GM23338 (cell line): Measurements from ENCODE around the gene RMI2. TPM values are rescaled to one million over a fixed set of nuclear protein-coding genes. Genes with fewer than 3 reads are reported as not detected.

Experiments used
- ATAC-seq: fragments of 200-7000 bp; cut with Tn5 transposase; 3 replicates; pipeline ENCODE4 v1.9.1; 2020
- DNase-seq: peaks from one replicate; pipeline ENCODE4 v3.0.0-alpha.2; 2015; ENCODE audit warnings: low spot score
- H2AFZ ChIP-seq: fragments of 200-600 bp; sonication (generic); 2 replicates; pipeline ENCODE4 v1.8.0; 2016; ENCODE audit warnings: antibody characterized with exemption, mild to moderate bottlenecking, moderate library complexity
- H3F3A ChIP-seq: fragments of 200-600 bp; sonication (generic); replicated peaks from 2 replicates; pipeline ENCODE4 v1.8.0; 2017; ENCODE audit warnings: antibody characterized with exemption, mixed run types, low read depth
- H3K27ac ChIP-seq: fragments of 200-600 bp; sonication (generic); 2 replicates; pipeline ENCODE4 v1.6.1; 2016; ENCODE audit warnings: low read depth
- H3K27me3 ChIP-seq: fragments of 200-600 bp; sonication (generic); 2 replicates; pipeline ENCODE4 v1.8.0; 2016; ENCODE audit warnings: mild to moderate bottlenecking, mixed run types, moderate library complexity; ENCODE audit not compliant: insufficient read depth
- H3K36me3 ChIP-seq: fragments of 200-600 bp; sonication (generic); 2 replicates; pipeline ENCODE4 v1.8.0; 2016; ENCODE audit warnings: mild to moderate bottlenecking; ENCODE audit not compliant: insufficient read depth
- H3K4me1 ChIP-seq: fragments of 200-600 bp; sonication (generic); 2 replicates; pipeline ENCODE4 v1.8.0; 2016; ENCODE audit warnings: mild to moderate bottlenecking, moderate library complexity; ENCODE audit not compliant: insufficient read depth
- H3K4me2 ChIP-seq: fragments of 200-600 bp; sonication (generic); 2 replicates; pipeline ENCODE4 v1.7.1; 2017; ENCODE audit warnings: mixed run types
- H3K4me3 ChIP-seq: fragments of 200-600 bp; sonication (generic); 2 replicates; pipeline ENCODE4 v1.6.1; 2016; ENCODE audit warnings: mixed run types
- H3K79me2 ChIP-seq: fragments of 200-600 bp; sonication (generic); replicated peaks from 2 replicates; pipeline ENCODE4 v1.8.0; 2017; ENCODE audit warnings: mild to moderate bottlenecking; ENCODE audit not compliant: insufficient read depth
- H3K9me2 ChIP-seq: fragments of 200-600 bp; sonication (generic); 2 replicates; pipeline ENCODE4 v1.8.0; 2017; ENCODE audit not compliant: insufficient read depth
- H4K20me1 ChIP-seq: fragments of 200-600 bp; sonication (generic); replicated peaks from 2 replicates; pipeline ENCODE4 v1.8.0; 2017; ENCODE audit warnings: mild to moderate bottlenecking; ENCODE audit not compliant: insufficient read depth
- H3K27ac Mint-ChIP-seq: 2 replicates; pipeline ENCODE4 v1.8.0; 2020; ENCODE audit warnings: inconsistent platforms, mild to moderate bottlenecking, moderate library complexity, mixed read lengths
- H3K27me3 Mint-ChIP-seq: 3 replicates; pipeline ENCODE4 v1.8.0; 2022; ENCODE audit warnings: low read depth, mild to moderate bottlenecking, moderate library complexity, mixed read lengths, inconsistent platforms; ENCODE audit not compliant: insufficient read depth, poor library complexity
- H3K36me3 Mint-ChIP-seq: 3 replicates; pipeline ENCODE4 v1.8.0; 2021; ENCODE audit warnings: low read depth, mild to moderate bottlenecking, inconsistent platforms, moderate library complexity, mixed read lengths
- H3K4me1 Mint-ChIP-seq: 3 replicates; pipeline ENCODE4 v1.8.0; 2020; ENCODE audit warnings: mild to moderate bottlenecking, inconsistent platforms, mixed read lengths
- H3K4me3 Mint-ChIP-seq: 3 replicates; pipeline ENCODE4 v1.8.0; 2021; ENCODE audit warnings: moderate library complexity, mild to moderate bottlenecking, inconsistent platforms, mixed read lengths
- H3K9me3 Mint-ChIP-seq: 3 replicates; pipeline ENCODE4 v1.8.0; 2020; ENCODE audit warnings: moderate library complexity, mild to moderate bottlenecking, inconsistent platforms, mixed read lengths
- CREB1 ChIP-seq: fragments of 250-450 bp; sonication (Bioruptor Pico); IDR thresholded peaks from 2 replicates; pipeline ENCODE4 v1.5.0; 2020; ENCODE audit warnings: low read depth, mild to moderate bottlenecking, moderate library complexity
- EZH2phosphoT487 ChIP-seq: fragments of 200-600 bp; sonication (generic); IDR thresholded peaks from one replicate; pipeline ENCODE4 v1.8.1; 2018; ENCODE audit warnings: antibody characterized with exemption; ENCODE audit not compliant: unreplicated experiment
- JUNB ChIP-seq: IDR thresholded peaks from one replicate; pipeline ENCODE4 v1.6.1; 2016; ENCODE audit warnings: antibody characterized with exemption; ENCODE audit not compliant: unreplicated experiment
- NANOG ChIP-seq: IDR thresholded peaks from 2 replicates; pipeline ENCODE4 v1.6.1; 2016; ENCODE audit warnings: antibody characterized with exemption, borderline replicate concordance
- POLR2AphosphoS5 ChIP-seq: IDR thresholded peaks from 2 replicates; pipeline ENCODE4 v1.6.1; 2016; ENCODE audit warnings: antibody characterized with exemption, low read depth
- ZNF114 ChIP-seq: fragments of 250-450 bp; sonication (Bioruptor Pico); IDR thresholded peaks from 2 replicates; pipeline ENCODE4 v1.5.0; 2020; ENCODE audit warnings: mild to moderate bottlenecking, moderate library complexity
- ZNF331 ChIP-seq: fragments of 250-450 bp; sonication (Bioruptor Pico); IDR thresholded peaks from 2 replicates; pipeline ENCODE4 v1.5.0; 2020; ENCODE audit warnings: low read depth, mild to moderate bottlenecking, moderate library complexity
- polyA plus RNA-seq: library from polyadenylated mRNA; unstranded; fragments of >200 nt; fragmentation: Nextera tagmentation; extraction: Ambion mirVana; gene quantifications from 2 replicates; pipeline ENCODE4 v1.2.1, GENCODE V29; 2016
- total RNA-seq: library from RNA; depleted of rRNA; stranded (reverse); fragments of >200 nt; shearing (Covaris generic); gene quantifications from 2 replicates; pipeline ENCODE4 v1.2.3, GENCODE V29; 2014

Gene RMI2
- total and polyA plus RNA-seq, 2 experiments from 2014 or later, result 98.2 to 108 TPM

DNA sequence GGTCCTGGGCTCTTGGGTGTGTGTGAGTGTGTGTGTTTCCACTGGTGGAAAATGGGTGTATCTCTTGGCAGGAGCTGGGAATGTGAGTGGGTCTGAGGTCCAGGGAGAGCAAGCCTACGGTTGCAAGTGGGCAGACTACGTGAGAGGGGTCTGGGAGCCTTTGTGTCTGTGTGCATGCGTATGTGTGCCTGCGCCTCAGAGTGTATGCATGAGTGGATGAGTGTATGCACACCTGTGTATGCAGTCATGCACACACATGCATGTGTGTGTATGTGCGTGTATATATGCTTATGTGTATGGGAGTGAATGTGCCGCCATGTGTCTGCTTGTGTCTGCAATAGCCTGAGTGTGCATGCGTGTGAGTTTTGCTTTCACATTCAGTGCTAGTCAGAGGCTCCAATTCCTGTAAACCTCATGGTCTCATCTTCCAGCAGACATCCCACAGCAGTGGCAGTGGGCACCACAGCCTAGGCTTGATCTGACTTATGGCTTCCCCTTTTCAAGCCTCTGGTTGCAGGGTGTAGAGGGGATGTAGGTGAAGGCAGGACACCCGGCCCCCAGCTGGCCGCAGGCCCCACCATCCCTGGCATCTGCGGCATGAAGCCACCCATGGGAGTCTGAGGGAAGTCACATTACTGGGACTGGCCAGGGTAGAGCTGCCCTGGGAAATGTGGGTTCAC, 19.7 kb upstream of the RMI2 start:
- no peak overlapping the region for H3K4me3 Mint-ChIP-seq
- H3K4me1 Mint-ChIP-seq, result peaks cover 47% of the 10 kb centered on the region
- H3K79me2 ChIP-seq, result no peaks in the 10 kb centered on the region
- ATAC-seq (no peak), DNase-seq (no peak)
- peaks cover 21% of the 10 kb centered on the region for H3K4me1 ChIP-seq
- no peaks in the 10 kb centered on the region for H3K27me3 ChIP-seq
- TF ChIP-seq EZH2phosphoT487, result no peak
- H3K9me3 Mint-ChIP-seq, result no peaks in the 10 kb centered on the region
- no peak overlapping the region for H3K4me2 ChIP-seq
- H3K36me3 Mint-ChIP-seq, result peaks cover 15% of the 10 kb centered on the region
- H3F3A ChIP-seq, result peaks cover 24% of the 10 kb centered on the region
- H2AFZ ChIP-seq, result no peak overlapping the region
- H3K27ac Mint-ChIP-seq, result peak overlapping the region; percentile 4; the same call in 1 of the 2 replicates
- no peaks in the 10 kb centered on the region for H3K36me3 ChIP-seq
- H3K27ac ChIP-seq, result 0 out of 2 replicates have a peak overlapping the region, but pooled peaks have one; percentile 23
- H3K4me3 ChIP-seq, result no peak overlapping the region
- no peaks in the 10 kb centered on the region for H4K20me1 ChIP-seq
- H3K9me2 ChIP-seq, result no peaks in the 10 kb centered on the region
- peaks cover 19% of the 10 kb centered on the region for H3K27me3 Mint-ChIP-seq

DNA sequence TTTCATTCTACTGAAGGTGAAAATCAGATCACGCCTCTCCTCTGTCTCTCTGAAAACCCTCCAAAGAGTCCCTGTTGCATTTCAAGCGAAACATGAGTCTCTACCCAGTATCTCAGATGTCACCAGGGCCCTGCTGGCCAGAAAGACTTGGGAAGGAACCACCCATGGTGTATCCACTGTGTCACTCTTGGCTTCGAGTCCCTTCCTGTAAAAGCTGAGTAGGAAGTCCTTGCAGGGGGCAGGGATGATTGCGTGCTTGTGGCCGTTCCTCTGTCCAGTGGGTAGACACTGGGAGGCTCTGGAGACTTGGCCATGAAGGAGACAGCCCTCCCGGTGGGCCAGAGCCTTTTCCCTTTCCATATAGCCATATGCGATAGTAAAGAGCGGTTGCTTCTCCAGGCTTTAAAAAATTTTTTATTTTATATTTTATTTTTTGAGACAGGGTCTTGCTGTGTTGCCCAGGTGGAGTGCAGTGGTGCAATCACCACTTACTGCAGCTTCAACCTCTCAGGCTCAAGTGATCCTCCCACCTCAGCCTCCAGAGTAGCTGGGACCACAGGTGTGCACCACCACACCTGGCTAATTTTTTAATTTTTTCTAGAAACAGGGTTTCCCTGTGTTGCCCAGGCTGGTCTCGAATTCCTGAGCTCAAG, 19.0 kb upstream of the RMI2 start:
- Mint-ChIP-seq H3K4me3 (no peak overlapping the region), H3K27ac (no peak overlapping the region), H3K9me3 (no peaks in the 10 kb centered on the region; the same call in 2 of the 3 replicates), H3K4me1 (peaks cover 53% of the 10 kb centered on the region), H3K27me3 (peaks cover 19% of the 10 kb centered on the region), H3K36me3 (peaks cover 22% of the 10 kb centered on the region)
- no peak for DNase-seq
- Histone ChIP-seq H3K79me2 (no peaks in the 10 kb centered on the region), H3K4me1 (peaks cover 18% of the 10 kb centered on the region), H3F3A (peaks cover 21% of the 10 kb centered on the region), H3K4me2 (no peak overlapping the region), H2AFZ (no peak overlapping the region), H3K36me3 (no peaks in the 10 kb centered on the region), H3K9me2 (no peaks in the 10 kb centered on the region), H4K20me1 (no peaks in the 10 kb centered on the region), H3K4me3 (no peak overlapping the region), H3K27ac (peak overlapping the region; percentile 99; the same call in 1 of the 2 replicates), H3K27me3 (no peaks in the 10 kb centered on the region)
- TF ChIP-seq CREB1 (CRISPR knock-in tag) (no peak), NANOG (no peak), ZNF114 (no peak), ZNF331 (CRISPR knock-in tag) (no peak), JUNB (no peak)
- no peak for ATAC-seq

DNA sequence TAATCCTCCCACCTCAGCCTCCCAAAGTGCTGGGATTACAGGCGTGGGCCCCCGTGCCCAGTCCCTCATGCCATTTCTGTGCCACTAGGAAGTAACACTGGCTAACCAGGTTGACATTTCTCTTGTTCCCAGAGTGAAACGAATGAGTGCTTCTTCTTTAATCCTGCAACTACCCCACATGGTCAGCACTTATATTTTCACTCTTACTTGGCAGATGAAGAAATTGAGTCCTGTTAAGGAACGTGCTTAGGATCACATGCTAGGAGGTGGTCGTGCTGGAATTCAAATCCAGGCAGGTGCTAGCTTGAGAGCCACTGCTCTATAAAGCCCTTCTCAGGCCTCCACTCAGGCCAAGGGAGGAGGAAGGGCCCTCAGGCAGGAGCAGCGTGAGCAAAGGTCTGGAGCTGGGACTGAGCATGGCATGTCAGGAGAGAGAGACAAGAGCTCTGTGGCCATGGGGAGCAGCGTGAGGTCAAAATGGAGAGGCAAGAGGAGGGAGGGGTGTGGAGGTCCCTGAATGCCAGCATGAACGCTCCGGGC, 18.5 kb upstream of the RMI2 start:
- DNase-seq (no peak), ATAC-seq (no peak)
- Histone ChIP-seq H3K4me3 (no peak overlapping the region), H3K36me3 (no peaks in the 10 kb centered on the region), H4K20me1 (no peaks in the 10 kb centered on the region), H3K79me2 (no peaks in the 10 kb centered on the region), H3K27me3 (no peaks in the 10 kb centered on the region), H3K4me1 (peaks cover 18% of the 10 kb centered on the region), H2AFZ (no peak overlapping the region), H3K4me2 (no peak overlapping the region; the same call in 1 of the 2 replicates), H3F3A (peaks cover 15% of the 10 kb centered on the region), H3K9me2 (no peaks in the 10 kb centered on the region), H3K27ac (peak overlapping the region; percentile 99)
- Mint-ChIP-seq H3K27me3 (peaks cover 19% of the 10 kb centered on the region), H3K36me3 (peaks cover 25% of the 10 kb centered on the region), H3K27ac (peak overlapping the region; percentile 97), H3K9me3 (no peaks in the 10 kb centered on the region; the same call in 2 of the 3 replicates), H3K4me1 (peaks cover 53% of the 10 kb centered on the region), H3K4me3 (peak overlapping the region; percentile 14; the same call in 1 of the 3 replicates)
- TF ChIP-seq POLR2AphosphoS5, result no peak
- TF ChIP-seq JUNB, result no peak
